NCI-H2171 treated with DMSO at 0.1 percent for 48 hours (cell line): ENCODE results near the gene FOXR1.
A peak's percentile ranks its signal among the peaks of the same experiment; 100 is the strongest.

Experiments
- DNase-seq: peaks from one replicate; lab custom pipeline; 2025; lab: John Stamatoyannopoulos, UW

FOXR1 gene

GRCh38 chr11:119026970-119027369, 55.4 kb downstream of the FOXR1 start:
- no peak for DNase-seq

GRCh38 chr11:119027561-119028345, 56.2 kb downstream of the FOXR1 start:
- no peak for DNase-seq

- no peak for DNase-seq
Observed at GRCh38 chr11:119028346-119029068, 56.9 kb downstream of the FOXR1 start.

GRCh38 chr11:119029069-119029339, 57.4 kb downstream of the FOXR1 start:
- DNase-seq, result no peak

- no peak for DNase-seq
Observed at GRCh38 chr11:119029340-119030028, 57.9 kb downstream of the FOXR1 start.

GRCh38 chr11:119030029-119030328, 58.4 kb downstream of the FOXR1 start:
- DNase-seq, result no peak

- peak; percentile 88 for DNase-seq
Observed at GRCh38 chr11:119030329-119031047, 58.9 kb downstream of the FOXR1 start, which contains the start of gene SLC37A4. SLC37A4 (minus strand) TSS chr11:119030877.
